Neuron (in vitro differentiated cells): Measurements from ENCODE around the gene FCSK.

Source experiments
- H2AFZ ChIP-seq: one replicate; pipeline ENCODE4 v1.6.1; 2013; ENCODE audit warnings: low read depth, mild to moderate bottlenecking, inconsistent platforms, low read length, moderate library complexity
- H3K27me3 ChIP-seq: one replicate; pipeline ENCODE4 v1.6.1; 2013; ENCODE audit warnings: low read length; ENCODE audit not compliant: insufficient read depth
- H3K36me3 ChIP-seq: one replicate; pipeline ENCODE4 v1.6.1; 2013; ENCODE audit warnings: low read length; ENCODE audit not compliant: insufficient read depth
- H3K4me1 ChIP-seq: one replicate; pipeline ENCODE4 v1.6.1; 2013; ENCODE audit warnings: low read length; ENCODE audit not compliant: insufficient read depth
- H3K4me3 ChIP-seq: 2 replicates; pipeline ENCODE4 v1.5.1; 2013; ENCODE audit warnings: mild to moderate bottlenecking, low read length, moderate library complexity
- H3K9me3 ChIP-seq: one replicate; pipeline ENCODE4 v1.6.1; 2013; ENCODE audit warnings: low read length

FCSK gene

DNA sequence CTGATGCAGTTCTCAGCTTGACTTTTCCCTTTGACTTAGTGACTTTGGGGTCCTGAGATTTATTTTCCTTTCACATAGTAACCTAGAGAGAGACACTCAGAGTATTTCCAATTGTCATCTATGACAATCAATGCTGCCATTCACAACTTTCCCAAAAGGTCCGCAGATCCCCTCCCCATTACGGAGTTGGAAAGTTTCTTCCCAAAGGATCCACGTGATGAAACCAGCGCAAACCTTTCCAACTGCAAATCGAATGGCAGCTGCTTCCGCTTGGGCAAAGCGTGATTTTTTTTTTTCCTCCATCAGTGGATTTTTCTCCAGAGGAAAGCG, 538 bp upstream of the FCSK start:
- Histone ChIP-seq H3K4me1 (peaks cover 5% of the 10 kb centered on the region), H3K36me3 (no peaks in the 10 kb centered on the region), H3K27me3 (no peaks in the 10 kb centered on the region), H3K9me3 (no peaks in the 10 kb centered on the region), H2AFZ (peak overlapping the region; percentile 97), H3K4me3 (peak overlapping the region; percentile 80)

DNA sequence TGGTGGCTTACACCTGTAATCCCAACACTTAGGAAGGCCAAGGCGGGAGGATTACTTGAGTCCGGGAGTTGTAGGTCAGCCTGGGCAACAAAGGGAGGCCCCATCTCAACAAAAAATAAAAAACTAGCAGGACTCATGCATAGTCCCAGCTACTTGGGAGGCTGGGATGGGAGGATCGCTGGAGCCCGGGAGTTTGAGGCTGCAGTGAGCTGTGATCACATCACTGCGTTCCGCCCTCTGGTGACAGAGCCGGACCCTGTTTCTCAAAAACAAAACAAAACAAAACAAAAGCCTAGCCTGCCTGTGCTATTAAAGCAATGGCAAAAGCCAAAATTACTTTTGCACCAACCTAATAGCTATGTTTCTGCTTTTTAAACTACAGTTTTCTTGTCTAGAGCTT, 1.5 kb downstream of the FCSK start:
- no peaks in the 10 kb centered on the region for H3K27me3 ChIP-seq
- H3K36me3 ChIP-seq = no peaks in the 10 kb centered on the region
- peaks cover 5% of the 10 kb centered on the region for H3K4me1 ChIP-seq
- no peak overlapping the region for H2AFZ ChIP-seq
- H3K9me3 ChIP-seq = no peaks in the 10 kb centered on the region
- H3K4me3 ChIP-seq = no peak overlapping the region

- no peak overlapping the region for H3K4me3 ChIP-seq
- H3K9me3 ChIP-seq = no peaks in the 10 kb centered on the region
- no peak overlapping the region for H2AFZ ChIP-seq
- H3K4me1 ChIP-seq = peaks cover 5% of the 10 kb centered on the region
- no peaks in the 10 kb centered on the region for H3K27me3 ChIP-seq
- H3K36me3 ChIP-seq = no peaks in the 10 kb centered on the region
These were observed 3.2 kb downstream of the FCSK start for GRCh38 chr16:70457446-70458166.

DNA sequence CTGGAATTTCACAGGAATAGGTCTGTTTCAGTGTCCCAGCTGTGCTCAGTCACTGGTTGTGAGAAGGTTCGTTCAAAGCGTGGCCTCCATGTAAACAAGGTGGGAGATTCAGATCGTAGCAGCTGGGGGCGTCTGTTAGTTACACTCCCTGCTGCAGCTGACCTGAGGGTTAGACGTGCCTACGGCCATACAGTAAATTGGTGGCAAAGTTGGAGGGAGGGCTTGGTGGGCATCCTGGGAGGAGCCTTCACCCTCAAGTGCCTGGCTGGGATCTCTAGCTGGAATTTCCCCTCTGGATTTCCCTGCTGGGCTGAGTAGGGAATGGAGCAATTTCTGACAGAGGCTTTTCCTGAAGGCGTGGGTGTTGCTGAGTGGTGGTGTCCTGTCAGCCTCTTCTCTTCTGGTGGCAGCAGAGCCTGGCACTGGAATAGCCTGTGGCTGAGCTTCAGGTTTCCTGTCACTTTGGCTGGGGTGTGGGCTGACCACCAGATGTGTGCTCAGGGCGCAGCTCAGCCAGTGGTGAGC, 6.4 kb downstream of the FCSK start:
- H3K4me3 ChIP-seq = no peak overlapping the region
- H3K36me3 ChIP-seq = no peaks in the 10 kb centered on the region
- H2AFZ ChIP-seq = no peak overlapping the region
- H3K27me3 ChIP-seq = no peaks in the 10 kb centered on the region
- H3K4me1 ChIP-seq = no peaks in the 10 kb centered on the region
- no peaks in the 10 kb centered on the region for H3K9me3 ChIP-seq

GRCh38 chr16:70463235-70463634, 8.8 kb downstream of the FCSK start:
- no peaks in the 10 kb centered on the region for H3K4me1 ChIP-seq
- H3K9me3 ChIP-seq = no peaks in the 10 kb centered on the region
- H3K36me3 ChIP-seq = no peaks in the 10 kb centered on the region
- no peaks in the 10 kb centered on the region for H3K27me3 ChIP-seq
- no peak overlapping the region for H2AFZ ChIP-seq
- H3K4me3 ChIP-seq = no peak overlapping the region

DNA sequence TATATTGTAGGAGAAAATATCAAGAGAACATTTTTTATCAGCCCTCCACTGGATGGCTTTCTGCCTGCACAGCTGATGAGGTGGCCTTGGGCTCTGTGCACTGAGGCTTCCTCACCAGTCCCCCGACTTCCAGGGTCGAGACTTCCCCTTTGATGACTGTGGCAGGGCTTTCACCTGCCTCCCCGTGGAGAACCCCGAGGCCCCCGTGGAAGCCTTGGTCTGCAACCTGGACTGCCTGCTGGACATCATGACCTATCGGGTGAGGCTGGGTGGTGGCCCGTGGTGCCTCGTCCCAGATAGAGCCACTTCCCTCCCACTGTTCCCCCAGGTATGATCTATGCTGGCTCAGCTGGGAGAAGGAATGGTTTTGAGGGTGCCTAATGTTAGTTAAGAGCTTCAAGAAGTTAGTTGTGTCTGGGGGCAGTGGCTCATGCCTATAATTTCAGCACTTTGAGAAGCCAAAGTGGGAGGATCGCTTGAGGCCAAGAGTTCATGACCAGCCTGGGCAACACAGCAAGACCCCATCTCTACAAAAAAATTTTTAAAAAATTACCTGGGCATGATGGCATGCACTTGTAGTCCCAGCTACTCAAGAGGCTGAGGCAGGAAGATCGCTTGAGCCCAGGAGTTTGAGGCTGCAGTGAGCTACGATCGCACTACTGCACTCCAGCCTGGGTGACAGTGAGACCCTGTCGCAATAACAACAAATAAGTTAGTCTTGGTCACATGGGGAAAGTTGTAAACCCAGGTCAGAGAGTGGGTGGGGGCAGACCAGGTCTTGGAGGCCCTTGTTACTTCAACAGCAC, 11.8 kb downstream of the FCSK start:
- H2AFZ ChIP-seq = no peak overlapping the region
- no peaks in the 10 kb centered on the region for H3K4me1 ChIP-seq
- no peaks in the 10 kb centered on the region for H3K36me3 ChIP-seq
- no peaks in the 10 kb centered on the region for H3K27me3 ChIP-seq
- no peak overlapping the region for H3K4me3 ChIP-seq
- H3K9me3 ChIP-seq = no peaks in the 10 kb centered on the region

GRCh38 chr16:70466805-70467076, 12.3 kb downstream of the FCSK start:
- no peak overlapping the region for H3K4me3 ChIP-seq
- no peaks in the 10 kb centered on the region for H3K27me3 ChIP-seq
- H3K9me3 ChIP-seq = no peaks in the 10 kb centered on the region
- H3K4me1 ChIP-seq = no peaks in the 10 kb centered on the region
- H3K36me3 ChIP-seq = no peaks in the 10 kb centered on the region
- H2AFZ ChIP-seq = no peak overlapping the region

GRCh38 chr16:70467113-70467512, 12.7 kb downstream of the FCSK start:
- Histone ChIP-seq H3K9me3 (no peaks in the 10 kb centered on the region), H3K4me3 (no peak overlapping the region), H3K27me3 (no peaks in the 10 kb centered on the region), H2AFZ (no peak overlapping the region), H3K36me3 (no peaks in the 10 kb centered on the region), H3K4me1 (no peaks in the 10 kb centered on the region)

DNA sequence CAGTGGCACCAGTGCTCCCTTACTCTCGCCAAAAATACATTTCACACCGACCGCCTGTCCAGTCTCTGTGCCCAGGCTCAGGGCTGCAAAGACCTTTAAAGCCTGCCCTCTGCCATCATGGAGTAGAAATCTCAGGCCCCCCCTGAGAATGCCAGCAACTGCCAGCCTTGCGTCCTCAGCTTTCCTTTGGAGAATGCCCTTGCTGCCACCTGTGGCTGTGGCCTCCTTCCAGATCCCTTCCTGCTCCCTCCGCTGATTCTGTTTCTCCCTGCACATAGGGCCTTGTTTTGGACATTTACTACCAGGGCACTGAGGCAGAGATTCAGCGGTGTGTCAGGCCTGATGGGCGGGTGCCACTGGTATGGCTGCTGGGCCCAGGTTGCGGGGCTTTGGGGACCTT, 13.2 kb downstream of the FCSK start:
- Histone ChIP-seq H2AFZ (no peak overlapping the region), H3K27me3 (no peaks in the 10 kb centered on the region), H3K36me3 (no peaks in the 10 kb centered on the region), H3K4me3 (no peak overlapping the region), H3K9me3 (no peaks in the 10 kb centered on the region), H3K4me1 (no peaks in the 10 kb centered on the region)

DNA sequence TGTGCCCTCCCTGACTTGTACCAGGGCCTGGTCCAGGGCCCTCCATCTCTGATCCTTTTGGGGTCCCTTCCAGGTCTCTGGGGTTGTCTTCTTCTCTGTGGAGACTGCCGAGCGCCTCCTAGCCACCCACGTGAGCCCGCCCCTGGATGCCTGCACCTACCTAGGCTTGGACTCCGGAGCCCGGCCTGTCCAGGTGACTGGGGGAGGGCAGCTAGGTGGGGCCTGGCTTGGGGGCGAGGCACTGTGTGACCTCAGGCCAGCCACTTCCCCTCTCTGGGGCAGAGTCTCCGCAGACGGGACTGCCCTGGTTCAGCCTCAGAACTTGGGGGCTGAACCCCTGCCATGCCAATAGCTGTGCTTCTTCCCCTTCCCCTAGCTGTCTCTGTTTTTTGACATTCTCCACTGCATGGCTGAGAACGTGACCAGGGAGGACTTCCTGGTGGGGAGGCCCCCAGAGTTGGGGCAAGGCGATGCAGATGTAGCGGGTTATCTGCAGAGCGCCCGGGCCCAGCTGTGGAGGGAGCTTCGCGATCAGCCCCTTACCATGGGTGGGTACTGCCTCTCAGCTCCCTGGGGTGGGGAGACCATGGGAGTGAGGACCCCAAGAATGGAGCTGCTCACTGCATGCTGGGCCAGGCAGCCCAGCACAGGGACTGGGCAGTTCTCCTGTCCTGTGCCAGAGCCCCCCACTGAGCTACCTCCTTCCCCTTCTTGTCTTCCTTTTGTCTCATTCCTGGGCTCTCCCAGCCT, 14.6 kb downstream of the FCSK start:
- H3K4me1 ChIP-seq = no peaks in the 10 kb centered on the region
- H3K27me3 ChIP-seq = no peaks in the 10 kb centered on the region
- H3K4me3 ChIP-seq = no peak overlapping the region
- H3K36me3 ChIP-seq = no peaks in the 10 kb centered on the region
- no peaks in the 10 kb centered on the region for H3K9me3 ChIP-seq
- no peak overlapping the region for H2AFZ ChIP-seq

- no peaks in the 10 kb centered on the region for H3K4me1 ChIP-seq
These were observed 15.9 kb downstream of the FCSK start for GRCh38 chr16:70470141-70470926.

DNA sequence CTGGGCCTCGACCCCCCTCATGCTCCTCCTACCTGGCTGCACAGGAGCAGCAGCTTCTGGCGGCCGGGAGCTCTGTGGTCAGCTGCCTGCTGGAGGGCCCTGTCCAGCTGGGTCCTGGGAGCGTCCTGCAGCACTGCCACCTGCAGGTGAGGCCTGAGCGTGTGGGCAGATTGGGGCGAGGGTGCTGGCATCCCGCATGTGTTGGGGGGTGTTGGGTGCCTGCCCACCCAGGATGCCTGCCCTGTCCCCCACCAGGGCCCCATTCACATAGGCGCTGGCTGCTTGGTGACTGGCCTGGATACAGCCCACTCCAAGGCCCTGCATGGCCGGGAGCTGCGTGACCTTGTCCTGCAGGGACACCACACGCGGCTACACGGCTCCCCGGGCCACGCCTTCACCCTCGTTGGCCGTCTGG, 16.5 kb downstream of the FCSK start:
- no peaks in the 10 kb centered on the region for H3K4me1 ChIP-seq
- H2AFZ ChIP-seq = no peak overlapping the region
- no peaks in the 10 kb centered on the region for H3K9me3 ChIP-seq
- no peak overlapping the region for H3K4me3 ChIP-seq
- no peaks in the 10 kb centered on the region for H3K27me3 ChIP-seq
- no peaks in the 10 kb centered on the region for H3K36me3 ChIP-seq

More at GRCh38 chr16:70470141-70470926, 15.9 kb downstream of the FCSK start:
- Histone ChIP-seq H3K36me3 (no peaks in the 10 kb centered on the region), H3K27me3 (no peaks in the 10 kb centered on the region), H3K9me3 (no peaks in the 10 kb centered on the region), H2AFZ (no peak overlapping the region), H3K4me3 (no peak overlapping the region)
